H9 (cell line): Measurements from ENCODE around the gene CCDC141. TPM values are rescaled to one million over a fixed set of nuclear protein-coding genes. Genes with fewer than 3 reads are reported as not detected.

Experiments
- DNase-seq: peaks from one replicate; pipeline ENCODE4 v3.0.0-alpha.2; 2017
- H2AFZ ChIP-seq: one replicate; pipeline ENCODE4 v1.6.1; 2013; ENCODE audit warnings: mild to moderate bottlenecking, low read length, control low read depth, moderate library complexity
- H2AK5ac ChIP-seq: 2 replicates; pipeline ENCODE4 v1.6.1; 2013; ENCODE audit warnings: low read length, control low read depth, mixed read lengths; ENCODE audit not compliant: insufficient read length
- H2BK120ac ChIP-seq: one replicate; pipeline ENCODE4 v1.6.1; 2013; ENCODE audit warnings: low read depth, mild to moderate bottlenecking, low read length, control low read depth, inconsistent platforms; ENCODE audit not compliant: poor library complexity, severe bottlenecking
- H2BK12ac ChIP-seq: 2 replicates; pipeline ENCODE4 v1.6.1; 2013; ENCODE audit warnings: low read length, control low read depth, mixed read lengths, low read depth; ENCODE audit not compliant: insufficient read length
- H2BK15ac ChIP-seq: 2 replicates; pipeline ENCODE4 v1.6.1; 2013; ENCODE audit warnings: low read depth, low read length, control low read depth
- H2BK20ac ChIP-seq: one replicate; pipeline ENCODE4 v1.6.1; 2013; ENCODE audit warnings: low read depth, mild to moderate bottlenecking, low read length, control low read depth, inconsistent platforms; ENCODE audit not compliant: poor library complexity, severe bottlenecking
- H2BK5ac ChIP-seq: 2 replicates; pipeline ENCODE4 v1.6.1; 2013; ENCODE audit warnings: low read length, control low read depth, mixed read lengths; ENCODE audit not compliant: insufficient read length
- H3K14ac ChIP-seq: 2 replicates; pipeline ENCODE4 v1.6.1; 2013; ENCODE audit warnings: low read length, control low read depth; ENCODE audit not compliant: insufficient read depth
- H3K18ac ChIP-seq: 2 replicates; pipeline ENCODE4 v1.6.1; 2013; ENCODE audit warnings: low read depth, mild to moderate bottlenecking, mixed read lengths, low read length, control low read depth; ENCODE audit not compliant: insufficient read length
- H3K23ac ChIP-seq: 2 replicates; pipeline ENCODE4 v1.6.1; 2013; ENCODE audit warnings: low read length, control low read depth, mixed read lengths, low read depth; ENCODE audit not compliant: insufficient read length
- H3K23me2 ChIP-seq: 2 replicates; pipeline ENCODE4 v1.6.1; 2013; ENCODE audit warnings: low read depth, mild to moderate bottlenecking, mixed read lengths, low read length, control low read depth; ENCODE audit not compliant: insufficient read length, poor library complexity, severe bottlenecking
- H3K27ac ChIP-seq: 2 replicates; pipeline ENCODE4 v1.5.1; 2013; ENCODE audit warnings: low read length, control low read depth, mixed read lengths, low read depth; ENCODE audit not compliant: insufficient read length
- H3K27me3 ChIP-seq: 2 replicates; pipeline ENCODE4 v1.6.1; 2013; ENCODE audit warnings: low read length, control low read depth, inconsistent platforms; ENCODE audit not compliant: insufficient read depth
- H3K4ac ChIP-seq: 2 replicates; pipeline ENCODE4 v1.6.1; 2013; ENCODE audit warnings: low read depth, mild to moderate bottlenecking, control low read depth, inconsistent platforms, low read length, moderate library complexity
- H3K4me1 ChIP-seq: 2 replicates; pipeline ENCODE4 v1.6.1; 2013; ENCODE audit warnings: low read length, control low read depth, inconsistent platforms; ENCODE audit not compliant: insufficient read depth
- H3K4me2 ChIP-seq: 2 replicates; pipeline ENCODE4 v1.6.1; 2013; ENCODE audit warnings: low read length, control low read depth, mixed read lengths; ENCODE audit not compliant: insufficient read length, insufficient read depth
- H3K56ac ChIP-seq: 2 replicates; pipeline ENCODE4 v1.6.1; 2013; ENCODE audit warnings: low read depth, mild to moderate bottlenecking, mixed read lengths, low read length, control low read depth; ENCODE audit not compliant: insufficient read length
- H3K79me1 ChIP-seq: 2 replicates; pipeline ENCODE4 v1.6.1; 2013; ENCODE audit warnings: low read depth, mild to moderate bottlenecking, moderate library complexity, low read length, control low read depth, inconsistent platforms; ENCODE audit not compliant: insufficient read depth, poor library complexity, severe bottlenecking
- H3K79me2 ChIP-seq: 2 replicates; pipeline ENCODE4 v1.6.1; 2013; ENCODE audit warnings: low read length, control low read depth, inconsistent platforms; ENCODE audit not compliant: insufficient read depth
- H3K9ac ChIP-seq: 2 replicates; pipeline ENCODE4 v1.6.1; 2013; ENCODE audit warnings: low read length, control low read depth, mixed read lengths; ENCODE audit not compliant: insufficient read length; ENCODE audit errors: extremely low read depth
- H3K9me3 ChIP-seq: one replicate; pipeline ENCODE4 v1.6.1; 2013; ENCODE audit warnings: low read depth, low read length, inconsistent platforms; ENCODE audit not compliant: control insufficient read depth
- H3T11ph ChIP-seq: one replicate; pipeline ENCODE4 v1.6.1; 2013; ENCODE audit warnings: mild to moderate bottlenecking, low read length, control low read depth, inconsistent platforms
- H4K20me1 ChIP-seq: one replicate; pipeline ENCODE4 v1.6.1; 2013; ENCODE audit not compliant: control insufficient read depth, insufficient read length, insufficient read depth
- H4K5ac ChIP-seq: 2 replicates; pipeline ENCODE4 v1.6.1; 2013; ENCODE audit warnings: low read depth, mild to moderate bottlenecking, mixed read lengths, low read length, control low read depth; ENCODE audit not compliant: insufficient read length
- H4K8ac ChIP-seq: replicated peaks from 2 replicates; pipeline ENCODE4 v1.6.1; 2013; ENCODE audit warnings: low read length, control low read depth, mixed read lengths, low read depth; ENCODE audit not compliant: insufficient read length
- H4K91ac ChIP-seq: 2 replicates; pipeline ENCODE4 v1.6.1; 2013; ENCODE audit warnings: low read depth, mild to moderate bottlenecking, moderate library complexity, mixed read lengths, low read length, control low read depth; ENCODE audit not compliant: insufficient read length
- H3K27ac Mint-ChIP-seq, 3 experiments: 2 replicates in 2 of 3; 3 replicates in 1 of 3; pipeline ENCODE4 v1.8.0; 2020 to 2021; ENCODE audit warnings: mixed read lengths in 3 of 3, mild to moderate bottlenecking in 1 of 3, moderate library complexity in 1 of 3
- H3K27me3 Mint-ChIP-seq: 2 replicates; pipeline ENCODE4 v1.8.0; 2021; ENCODE audit warnings: low read depth, mild to moderate bottlenecking, moderate library complexity, mixed read lengths
- H3K36me3 Mint-ChIP-seq, 3 experiments: 2 replicates in 2 of 3; 3 replicates in 1 of 3; pipeline ENCODE4 v1.8.0; 2020 to 2021; ENCODE audit warnings: low read depth in 3 of 3, mixed read lengths in 3 of 3; ENCODE audit not compliant: insufficient read depth in 1 of 3
- H3K4me1 Mint-ChIP-seq, 2 experiments: 2 replicates each; pipeline ENCODE4 v1.8.0; 2020; ENCODE audit warnings: mixed read lengths in 2 of 2
- H3K4me3 Mint-ChIP-seq, 2 experiments: 2 replicates in 1 of 2; 3 replicates in 1 of 2; pipeline ENCODE4 v1.8.0; 2020 to 2021; ENCODE audit warnings: mild to moderate bottlenecking in 2 of 2, mixed read lengths in 2 of 2, moderate library complexity in 1 of 2
- H3K9me3 Mint-ChIP-seq, 2 experiments: 2 replicates in 1 of 2; 3 replicates in 1 of 2; pipeline ENCODE4 v1.8.0; 2020; ENCODE audit warnings: mild to moderate bottlenecking in 2 of 2, mixed read lengths in 2 of 2, moderate library complexity in 1 of 2
- CTCF ChIP-seq: fragments of 200-600 bp; sonication (generic); conservative IDR thresholded peaks from 3 replicates; pipeline ENCODE4 v1.8.0; 2021; ENCODE audit warnings: antibody characterized with exemption, mild to moderate bottlenecking
- WGBS: extraction: QIAGEN DNeasy Blood & Tissue Kit; methylation state at CpG from one replicate; pipeline ENCODE4 v1.1.7; 2013; ENCODE audit warnings: missing lambda C conversion rate, low lambda C conversion rate, mixed read lengths; ENCODE audit not compliant: insufficient read length; ENCODE audit errors: extremely low coverage; 5-methylcytosine and 5-hydroxymethylcytosine counted together
- total RNA-seq: library from RNA; stranded (reverse); gene quantifications from 2 replicates; pipeline ENCODE4 v1.2.1, GENCODE V29; 2021

The CCDC141 gene
- total RNA-seq, 1 experiment from 2014 or later = 1.0 TPM

DNA sequence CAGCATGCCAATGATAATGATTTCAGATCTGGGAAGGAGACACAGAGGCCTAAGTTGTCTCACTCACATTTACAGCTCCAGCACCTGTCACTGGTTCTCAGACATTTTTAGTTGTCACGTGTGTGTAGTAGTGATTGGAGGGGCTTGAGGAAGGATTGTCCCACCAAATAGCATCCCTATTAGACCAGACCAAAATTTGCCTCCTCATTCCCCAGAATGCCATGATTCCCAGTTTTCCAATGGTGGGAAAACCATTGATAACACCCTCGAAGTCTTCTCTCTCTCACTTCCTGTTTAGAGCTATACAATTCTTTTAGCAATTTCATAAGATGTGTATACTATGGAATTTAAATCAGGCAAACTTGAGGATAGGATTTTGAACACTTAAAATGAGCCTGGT lies 52.5 kb downstream of the CCDC141 start:
- H4K5ac ChIP-seq = no peak overlapping the region
- no peak overlapping the region for H3K23ac ChIP-seq
- H3K4ac ChIP-seq = no peak overlapping the region
- H3K9me3 ChIP-seq = peaks cover 7% of the 10 kb centered on the region
- no peak overlapping the region for H3T11ph ChIP-seq
- H3K79me1 ChIP-seq = no peaks in the 10 kb centered on the region
- no CpG with 5 or more reads among the region's 2 CpGs for WGBS
- H3K27ac Mint-ChIP-seq = no peak overlapping the region
- H2AFZ ChIP-seq = no peak overlapping the region
- H3K4me2 ChIP-seq = no peak overlapping the region
- H3K36me3 Mint-ChIP-seq = peaks cover 9 to 18% (median 15%) of the 10 kb centered on the region in 3 experiments
- H4K20me1 ChIP-seq = no peaks in the 10 kb centered on the region
- H3K4me1 Mint-ChIP-seq = no peaks in the 10 kb centered on the region
- no peak overlapping the region for H4K91ac ChIP-seq
- no peak overlapping the region for H2BK5ac ChIP-seq
- no peak overlapping the region for H3K9ac ChIP-seq
- no peak for DNase-seq
- no peak overlapping the region for H3K56ac ChIP-seq
- H2BK15ac ChIP-seq = no peak overlapping the region
- H2BK12ac ChIP-seq = no peak overlapping the region
- no peaks in the 10 kb centered on the region for H3K23me2 ChIP-seq
- H3K27me3 Mint-ChIP-seq = no peaks in the 10 kb centered on the region
- no peak overlapping the region for H2BK120ac ChIP-seq
- no peaks in the 10 kb centered on the region for H3K79me2 ChIP-seq
- H3K4me1 ChIP-seq = no peaks in the 10 kb centered on the region
- peaks cover 12 to 21% of the 10 kb centered on the region in 2 experiments for H3K9me3 Mint-ChIP-seq
- H3K14ac ChIP-seq = no peak overlapping the region
- no peaks in the 10 kb centered on the region for H3K27me3 ChIP-seq
- no peak overlapping the region for H3K18ac ChIP-seq
- no peak overlapping the region for H4K8ac ChIP-seq
- H2BK20ac ChIP-seq = no peak overlapping the region
- H3K27ac ChIP-seq = no peak overlapping the region
- H2AK5ac ChIP-seq = no peak overlapping the region
- no peak for TF ChIP-seq CTCF
- H3K4me3 Mint-ChIP-seq = no peak overlapping the region
